Mammary epithelial cell (primary cell): ENCODE data around the gene NSF.

Experiments
- CTCF ChIP-seq, 2 donors: IDR thresholded peaks in 1 of 2; conservative IDR thresholded peaks in 1 of 2; 2 replicates each; pipeline ENCODE4 v1.5.1; 2011 to 2012; ENCODE audit warnings: inconsistent platforms in 2 of 2, low read length in 2 of 2, mild to moderate bottlenecking in 2 of 2, control low read depth in 1 of 2, low read depth in 1 of 2; ENCODE audit not compliant: insufficient read depth in 1 of 2; ENCODE audit errors: extremely low read depth in 1 of 2
- EZH2 ChIP-seq: IDR thresholded peaks from 2 replicates; pipeline ENCODE4 v1.6.1; 2012; ENCODE audit warnings: low read length, inconsistent platforms, borderline replicate concordance

DNA sequence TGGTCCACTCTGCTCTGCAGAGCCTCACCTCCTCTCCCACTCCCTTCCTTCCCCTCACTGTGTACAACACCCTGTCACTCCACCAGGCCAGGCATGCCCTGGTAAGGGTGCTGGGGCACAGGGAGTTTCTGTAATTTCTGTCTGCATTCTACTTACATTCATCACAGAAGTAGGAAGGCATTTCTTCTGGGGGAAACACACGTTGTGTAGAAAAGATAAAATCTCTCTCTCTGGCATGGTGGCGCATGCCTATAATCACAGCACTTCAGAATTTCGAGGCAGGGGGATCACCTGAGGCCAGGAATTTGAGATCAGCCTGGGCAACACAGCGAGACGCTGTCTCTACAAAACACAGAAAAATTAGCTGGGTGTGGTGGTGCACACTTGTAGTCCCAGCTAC, 201.1 kb downstream of the NSF start:
- TF ChIP-seq CTCF (conservative IDR thresholded peaks at IDR 0.05 in 1 of 2, IDR thresholded peaks at IDR 0.05 in 1 of 2; ENCODE audit: extremely low read depth in 1 of 2, insufficient read depth in 1 of 2, low read depth in 1 of 2, low read length in 2 of 2) (no peak), EZH2 (no peak)
